Frontal cortex (tissue), 4 donors: ENCODE results near the gene GSTM4. TPM values are rescaled to one million over a fixed set of nuclear protein-coding genes. Genes with fewer than 3 reads are reported as not detected.
"Not testable (repeated sequence)": the region's sequence is repeated elsewhere in the genome, so short reads cannot be mapped to it uniquely, and the experiment has no call there.

Source experiments
- DNase-seq, 2 donors: peaks; one replicate each; pipeline ENCODE4 v3.0.0; 2012; ENCODE audit warnings: low spot score in 2 of 2
- FAIRE-seq: peaks from 2 replicates; lab custom pipeline; 2012; peaks lifted over from hg19 to GRCh38; lab: Jason Lieb, UNC
- total RNA-seq: library from RNA; depleted of rRNA; stranded (reverse); fragments of >200 nt; gene quantifications from one replicate; pipeline ENCODE4 v1.2.3, GENCODE V29; 2014
- donor health status: control.
- donor health status: control.
- donor health status: control.

GSTM4 gene
- total RNA-seq, 1 donor from 2014 or later, result 3.7 TPM

GRCh38 chr1:109689844-109690405 is 34.0 kb downstream of the GSTM4 start:
- DNase-seq (no peak), FAIRE-seq (no peak)

- FAIRE-seq, result no peak
- no peak for DNase-seq
Observed at GRCh38 chr1:109691759-109692158, 35.9 kb downstream of the GSTM4 start.

- FAIRE-seq, DNase-seq: not testable (repeated sequence)
Observed at GRCh38 chr1:109694400-109694799, 38.5 kb downstream of the GSTM4 start.

- FAIRE-seq, DNase-seq: not testable (repeated sequence)
Observed at GRCh38 chr1:109695138-109695537, 39.2 kb downstream of the GSTM4 start.

GRCh38 chr1:109697066-109697465 is 41.2 kb downstream of the GSTM4 start:
- FAIRE-seq (no peak), DNase-seq (no peak)

- FAIRE-seq, result not testable (repeated sequence)
Observed at GRCh38 chr1:109697861-109698260, 42.0 kb downstream of the GSTM4 start.

GRCh38 chr1:109702940-109703339 is 47.0 kb downstream of the GSTM4 start:
- DNase-seq, FAIRE-seq: not testable (repeated sequence)

More at GRCh38 chr1:109697861-109698260, 42.0 kb downstream of the GSTM4 start:
- DNase-seq, result not testable (repeated sequence)

- DNase-seq, result no peak
- FAIRE-seq, result no peak
Observed at GRCh38 chr1:109704173-109704572, 48.3 kb downstream of the GSTM4 start.

- FAIRE-seq, result no peak
- DNase-seq, result no peak
Observed at GRCh38 chr1:109705411-109705810, 49.5 kb downstream of the GSTM4 start.

- FAIRE-seq, DNase-seq: not testable (repeated sequence)
Observed at GRCh38 chr1:109708949-109709348, 53.0 kb downstream of the GSTM4 start.

- not testable (repeated sequence) for FAIRE-seq, DNase-seq
Observed at GRCh38 chr1:109709822-109710221, 53.9 kb downstream of the GSTM4 start.

Other genes with a start within 250 kb of the GSTM4 start
- 35.1 TPM for gene PSMA5, start 229.7 kb upstream of the GSTM4 start, total RNA-seq
- gene SYPL2, start 189.6 kb upstream of the GSTM4 start, total RNA-seq, result not detected
- gene ATXN7L2, start 172.2 kb upstream of the GSTM4 start, total RNA-seq, result 4.9 TPM
- gene CYB561D1, start 162.0 kb upstream of the GSTM4 start, total RNA-seq, result 4.9 TPM
- 8.2 TPM for gene AMIGO1, start 146.4 kb upstream of the GSTM4 start, total RNA-seq
- gene GPR61, start 116.2 kb upstream of the GSTM4 start, total RNA-seq, result 4.9 TPM
- gene GNAI3, start 107.5 kb upstream of the GSTM4 start, total RNA-seq, result 16.3 TPM
- not detected for gene GNAT2, start 36.5 kb upstream of the GSTM4 start, total RNA-seq
- 51.0 TPM for gene AMPD2, start 36.3 kb upstream of the GSTM4 start, total RNA-seq
- gene GSTM2, start 12.0 kb downstream of the GSTM4 start, total RNA-seq, result 18.8 TPM
- gene GSTM1, start 31.7 kb downstream of the GSTM4 start, total RNA-seq, result 4.1 TPM
- gene GSTM5, start 56.2 kb downstream of the GSTM4 start, total RNA-seq, result 3.7 TPM
- 80.3 TPM for gene GSTM3, start 84.9 kb downstream of the GSTM4 start, total RNA-seq
- not detected for gene EPS8L3, start 107.8 kb downstream of the GSTM4 start, total RNA-seq